IMR-90 (cell line): Measurements from ENCODE around the gene TRAF4. TPM values are rescaled to one million over a fixed set of nuclear protein-coding genes. Genes with fewer than 3 reads are reported as not detected.

Experiments used
- ATAC-seq: fragments of 200-7000 bp; cut with Tn5 transposase; 2 replicates; pipeline ENCODE4 v1.9.1; 2020; ENCODE audit warnings: low read depth, mild to moderate bottlenecking, moderate library complexity
- BruUV-seq: library from RNA; stranded (reverse); fragments of 400-500 nt; replicated peaks from 2 replicates; lab custom pipeline; 2021; lab: Mats Ljungman, UMichigan
- CTCF ChIA-PET: fragments of 300-600 bp; formaldehyde crosslinking; extraction: SDS; loops from one replicate; lab custom pipeline; 2021; ENCODE audit warnings: antibody characterized with exemption; lab: Yijun Ruan, JAX
- POLR2A ChIA-PET: fragments of 300-600 bp; sonication (Branson Sonifier 250); formaldehyde crosslinking; loops from one replicate; lab custom pipeline; 2022; ENCODE audit warnings: antibody characterized with exemption; ENCODE audit not compliant: unreplicated experiment; lab: Charles Lee
- DNase-seq: peaks from one replicate; pipeline ENCODE4 v3.0.0; 2013
- H2AFZ ChIP-seq: replicated peaks from 2 replicates; pipeline ENCODE3; 2013; ENCODE audit warnings: low read length, mild to moderate bottlenecking; ENCODE audit not compliant: poor library complexity
- H2AK5ac ChIP-seq: 2 replicates; pipeline ENCODE4 v1.6.1; 2013; ENCODE audit warnings: low read depth, low read length, inconsistent platforms
- H2AK9ac ChIP-seq: replicated peaks from 2 replicates; pipeline ENCODE3; 2013; ENCODE audit warnings: mild to moderate bottlenecking, low read depth, low read length, moderate library complexity; ENCODE audit not compliant: poor library complexity
- H2BK120ac ChIP-seq: 2 replicates; pipeline ENCODE4 v1.6.1; 2013; ENCODE audit warnings: low read depth, low read length, inconsistent platforms
- H2BK15ac ChIP-seq: 3 replicates; pipeline ENCODE4 v1.6.1; 2013; ENCODE audit warnings: low read depth, low read length, inconsistent platforms
- H2BK20ac ChIP-seq: 2 replicates; pipeline ENCODE4 v1.6.1; 2013; ENCODE audit warnings: low read depth, mild to moderate bottlenecking, inconsistent platforms, low read length, moderate library complexity
- H2BK5ac ChIP-seq: 2 replicates; pipeline ENCODE4 v1.6.1; 2013; ENCODE audit warnings: mild to moderate bottlenecking, low read depth, low read length, inconsistent platforms; ENCODE audit not compliant: poor library complexity, severe bottlenecking
- H3K14ac ChIP-seq: replicated peaks from 2 replicates; pipeline ENCODE4 v1.6.1; 2013; ENCODE audit warnings: low read depth, low read length, inconsistent platforms
- H3K18ac ChIP-seq: 2 replicates; pipeline ENCODE4 v1.6.1; 2013; ENCODE audit warnings: low read depth, low read length, control low read depth
- H3K23ac ChIP-seq: 2 replicates; pipeline ENCODE4 v1.6.1; 2013; ENCODE audit warnings: low read depth, low read length, inconsistent platforms
- H3K27ac ChIP-seq: 2 replicates; pipeline ENCODE4 v1.5.1; 2013; ENCODE audit warnings: mild to moderate bottlenecking, control low read depth, low read length; ENCODE audit not compliant: insufficient read depth
- H3K27me3 ChIP-seq: 2 replicates; pipeline ENCODE4 v1.6.1; 2013; ENCODE audit warnings: low read length; ENCODE audit not compliant: control insufficient read depth, insufficient read depth
- H3K36me3 ChIP-seq: 2 replicates; pipeline ENCODE4 v1.6.1; 2013; ENCODE audit warnings: low read length, mixed read lengths; ENCODE audit not compliant: control insufficient read depth, insufficient read depth
- H3K4ac ChIP-seq: 2 replicates; pipeline ENCODE4 v1.6.1; 2013; ENCODE audit warnings: low read depth, low read length, inconsistent platforms
- H3K4me1 ChIP-seq: 2 replicates; pipeline ENCODE4 v1.6.1; 2013; ENCODE audit warnings: low read length, mixed read lengths; ENCODE audit not compliant: control insufficient read depth, insufficient read depth
- H3K4me2 ChIP-seq: 2 replicates; pipeline ENCODE4 v1.6.1; 2013; ENCODE audit warnings: low read depth, mild to moderate bottlenecking, control low read depth, low read length, moderate library complexity
- H3K4me3 ChIP-seq: 2 replicates; pipeline ENCODE4 v1.5.1; 2013; ENCODE audit warnings: low read depth, mild to moderate bottlenecking, control low read depth, low read length, moderate library complexity; ENCODE audit not compliant: insufficient read depth
- H3K56ac ChIP-seq: 2 replicates; pipeline ENCODE4 v1.6.1; 2013; ENCODE audit warnings: low read length, inconsistent platforms; ENCODE audit not compliant: insufficient read depth; ENCODE audit errors: extremely low read depth
- H3K79me1 ChIP-seq, 2 experiments: 2 replicates each; pipeline ENCODE4 v1.6.1; 2013; ENCODE audit warnings: low read length in 2 of 2, inconsistent platforms in 1 of 2, low read depth in 1 of 2
- H3K9ac ChIP-seq: 2 replicates; pipeline ENCODE4 v1.6.1; 2013; ENCODE audit warnings: low read depth, low read length, control low read depth
- H3K9me1 ChIP-seq: 2 replicates; pipeline ENCODE4 v1.6.1; 2013; ENCODE audit warnings: low read length, inconsistent platforms; ENCODE audit not compliant: insufficient read depth
- H3K9me3 ChIP-seq: 2 replicates; pipeline ENCODE4 v1.6.1; 2013; ENCODE audit warnings: low read length; ENCODE audit not compliant: control insufficient read depth, insufficient read depth
- H4K20me1 ChIP-seq: 2 replicates; pipeline ENCODE4 v1.6.1; 2013; ENCODE audit warnings: low read length, inconsistent platforms; ENCODE audit not compliant: insufficient read depth
- H4K5ac ChIP-seq: 2 replicates; pipeline ENCODE4 v1.6.1; 2013; ENCODE audit warnings: mild to moderate bottlenecking, low read depth, low read length, control low read depth
- H4K8ac ChIP-seq, 2 experiments: 2 replicates each; pipeline ENCODE4 v1.6.1; 2013; ENCODE audit warnings: low read depth in 2 of 2, low read length in 2 of 2, control low read depth in 1 of 2, inconsistent platforms in 1 of 2
- H4K91ac ChIP-seq: 2 replicates; pipeline ENCODE4 v1.6.1; 2013; ENCODE audit warnings: low read depth, low read length, inconsistent platforms; ENCODE audit not compliant: insufficient read depth
- BHLHE40 ChIP-seq: fragments of 150-350 bp; IDR thresholded peaks from 2 replicates; pipeline ENCODE4 v1.6.1; 2016; ENCODE audit warnings: mild to moderate bottlenecking, low read depth, low read length
- CEBPB ChIP-seq: IDR thresholded peaks from 2 replicates; pipeline ENCODE4 v1.6.1; 2012; ENCODE audit warnings: low read depth, low read length, improper control_type of control experiment
- CHD1 ChIP-seq: IDR thresholded peaks from 2 replicates; pipeline ENCODE4 v1.6.1; 2012; ENCODE audit warnings: low read depth, low read length, improper control_type of control experiment
- ELK1 ChIP-seq: fragments of 150-350 bp; IDR thresholded peaks from 2 replicates; pipeline ENCODE4 v1.6.1; 2016; ENCODE audit warnings: low read depth, mild to moderate bottlenecking, low read length, moderate library complexity, borderline replicate concordance
- MAZ ChIP-seq: IDR thresholded peaks from 2 replicates; pipeline ENCODE4 v1.6.1; 2012; ENCODE audit warnings: low read depth, mild to moderate bottlenecking, low read length, improper control_type of control experiment, moderate library complexity, borderline replicate concordance
- NFE2L2 ChIP-seq: fragments of 150-350 bp; IDR thresholded peaks from 2 replicates; pipeline ENCODE4 v1.6.1; 2016; ENCODE audit warnings: low read depth, mild to moderate bottlenecking, low read length
- POLR2A ChIP-seq: IDR thresholded peaks from 2 replicates; pipeline ENCODE4 v1.6.1; 2012; ENCODE audit warnings: mild to moderate bottlenecking, low read depth, low read length
- RCOR1 ChIP-seq: IDR thresholded peaks from 2 replicates; pipeline ENCODE4 v1.6.1; 2012; ENCODE audit warnings: mild to moderate bottlenecking, low read length, improper control_type of control experiment; ENCODE audit not compliant: insufficient replicate concordance
- RFX5 ChIP-seq: IDR thresholded peaks from 2 replicates; pipeline ENCODE4 v1.8.0; 2012; ENCODE audit warnings: low read depth, mild to moderate bottlenecking, low read length, moderate library complexity
- SMC3 ChIP-seq: fragments of 150-350 bp; IDR thresholded peaks from 2 replicates; pipeline ENCODE4 v1.6.1; 2016; ENCODE audit warnings: low read depth, mild to moderate bottlenecking, antibody characterized with exemption, low read length, moderate library complexity
- USF2 ChIP-seq: fragments of 150-350 bp; IDR thresholded peaks from 2 replicates; pipeline ENCODE4 v1.6.1; 2017; ENCODE audit warnings: mild to moderate bottlenecking, antibody characterized with exemption, low read length, low read depth
- WGBS, 2 experiments: methylation state at CpG; one replicate each; pipeline versions ENCODE4 v1.1.5 to v1.1.7; 2013; ENCODE audit warnings: missing lambda C conversion rate in 2 of 2; ENCODE audit not compliant: insufficient read length in 1 of 2; ENCODE audit errors: extremely low coverage in 2 of 2; 5-methylcytosine and 5-hydroxymethylcytosine counted together
- dilution Hi-C: fragments of 300-500 bp; cut with HindIII; formaldehyde crosslinking; loops from one replicate; pipeline ENCODE4 v1.14.3; 2018; ENCODE audit warnings: low sequenced_read_pairs; ENCODE audit not compliant: unreplicated experiment
- in situ Hi-C: fragments of 300-500 bp; cut with MboI; formaldehyde crosslinking; loops from 3 replicates; pipeline ENCODE4 v1.14.3; 2019; ENCODE audit warnings: low sequenced_read_pairs, inconsistent platforms, mixed read lengths
- intact Hi-C: fragments of 100-400 bp; cut with micrococcal nuclease; formaldehyde crosslinking; loops from 2 replicates; pipeline ENCODE4 v1.10.0; 2022
- polyA plus RNA-seq, 3 experiments: library from polyadenylated mRNA; depleted of rRNA; stranded (reverse); fragments of >200 nt; gene quantifications; 2 replicates each; pipeline ENCODE4 v1.2.3, GENCODE V29; 2012; ENCODE audit warnings: low replicate concordance in 1 of 3
- total RNA-seq: library from RNA; depleted of rRNA; stranded (reverse); fragments of >200 nt; gene quantifications from 2 replicates; pipeline ENCODE4 v1.2.3, GENCODE V29; 2012

TRAF4 gene
- total and polyA plus RNA-seq, 2 of the 4 experiments (the other 2 are of a cell fraction), result 36.9 to 63.2 TPM

GRCh38 chr17:28706471-28707338, 37.1 kb upstream of the TRAF4 start (continued):
- TF ChIP-seq RCOR1, result no peak

DNA sequence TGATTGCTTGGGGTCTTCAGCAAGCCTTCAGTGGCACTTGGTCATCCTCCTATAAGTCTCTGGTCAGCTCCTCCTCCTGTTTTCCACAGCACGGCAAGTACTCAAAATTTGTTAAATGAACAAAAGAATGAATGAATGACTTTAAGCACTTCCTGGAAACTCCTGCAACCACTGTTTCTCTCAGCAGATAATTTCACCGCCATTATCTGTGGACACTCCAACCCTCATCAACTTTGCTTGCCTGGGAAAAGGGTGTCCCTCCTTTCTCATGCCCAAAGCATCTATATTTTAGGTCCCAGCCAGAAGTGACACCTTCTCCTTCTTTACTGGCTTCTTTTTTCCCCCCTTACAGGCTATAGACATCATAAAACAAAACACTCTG, 36.5 kb upstream of the TRAF4 start:
- H3K9me3 ChIP-seq, result no peaks in the 10 kb centered on the region
- H3K4me3 ChIP-seq, result no peak overlapping the region
- dilution Hi-C loops (no loop called here), intact Hi-C loops (no loop called here), in situ Hi-C loops (no loop called here)
- 100% methylated on average over 1 of the region's 2 CpGs; no CpG with 5 or more reads in 1 of the 2 experiments for WGBS, 2 experiments
- CTCF ChIA-PET, result no interaction called here
- POLR2A ChIA-PET, result no interaction called here
- H4K20me1 ChIP-seq, result no peaks in the 10 kb centered on the region
- ATAC-seq, result no peak
- no peak overlapping the region for H4K5ac ChIP-seq
- no peak overlapping the region for H2BK5ac ChIP-seq
- DNase-seq, result no peak
- H3K56ac ChIP-seq, result no peak overlapping the region
- H2AK9ac ChIP-seq, result no peak overlapping the region
- no peak overlapping the region for H3K9ac ChIP-seq
- H3K9me1 ChIP-seq, result peaks cover 8% of the 10 kb centered on the region
- peaks cover 6 to 13% of the 10 kb centered on the region in 2 experiments; a peak in 3 of 4 replicates for H3K79me1 ChIP-seq
- H3K23ac ChIP-seq, result no peak overlapping the region
- no peak overlapping the region for H2BK120ac ChIP-seq
- H3K4me2 ChIP-seq, result no peak overlapping the region
- no peak overlapping the region for H4K8ac ChIP-seq
- TF ChIP-seq CHD1 (no peak), POLR2A (no peak), BHLHE40 (no peak), RCOR1 (no peak), SMC3 (no peak), NFE2L2 (no peak), CEBPB (no peak), MAZ (no peak), RFX5 (no peak), USF2 (no peak), ELK1 (no peak)
- H2AFZ ChIP-seq, result no peak overlapping the region
- H3K4me1 ChIP-seq, result peaks cover 6% of the 10 kb centered on the region
- H3K27me3 ChIP-seq, result no peaks in the 10 kb centered on the region
- H3K14ac ChIP-seq, result no peak overlapping the region
- no peak overlapping the region for H3K27ac ChIP-seq
- H2BK20ac ChIP-seq, result no peak overlapping the region
- H3K36me3 ChIP-seq, result peaks cover 35% of the 10 kb centered on the region
- no TSS peak for BruUV-seq
- no peak overlapping the region for H3K4ac ChIP-seq
- H4K91ac ChIP-seq, result no peak overlapping the region
- H2BK15ac ChIP-seq, result no peak overlapping the region
- H3K18ac ChIP-seq, result no peak overlapping the region
- H2AK5ac ChIP-seq, result no peak overlapping the region
